Osteoblast (primary cell): ENCODE data around the gene SHISA4. TPM values are rescaled to one million over a fixed set of nuclear protein-coding genes. Genes with fewer than 3 reads are reported as not detected.
"Not testable (repeated sequence)": the region's sequence is repeated elsewhere in the genome, so short reads cannot be mapped to it uniquely, and the experiment has no call there.

Source experiments
- DNase-seq: peaks from one replicate; pipeline ENCODE4 v3.0.0; 2011; ENCODE audit warnings: low spot score, mixed read lengths; ENCODE audit not compliant: insufficient read length; ENCODE audit errors: missing footprints
- H2AFZ ChIP-seq: 2 replicates; pipeline ENCODE4 v1.6.0; 2011; ENCODE audit warnings: mild to moderate bottlenecking, low read length
- H3K27ac ChIP-seq: 2 replicates; pipeline ENCODE4 v1.5.1; 2011; ENCODE audit warnings: mild to moderate bottlenecking, low read depth, low read length, moderate library complexity
- H3K27me3 ChIP-seq: 2 replicates; pipeline ENCODE4 v1.6.0; 2012; ENCODE audit warnings: mild to moderate bottlenecking, control low read depth, inconsistent platforms, low read length, moderate library complexity; ENCODE audit not compliant: insufficient read depth
- H3K36me3 ChIP-seq: 2 replicates; pipeline ENCODE4 v1.5.1; 2011; ENCODE audit warnings: mild to moderate bottlenecking, low read length, control low read depth, moderate library complexity; ENCODE audit not compliant: insufficient read depth
- H3K4me1 ChIP-seq: 2 replicates; pipeline ENCODE4 v1.5.1; 2011; ENCODE audit warnings: mild to moderate bottlenecking, low read length, control low read depth, moderate library complexity; ENCODE audit not compliant: insufficient read depth
- H3K4me2 ChIP-seq: 2 replicates; pipeline ENCODE4 v1.6.0; 2011; ENCODE audit warnings: mild to moderate bottlenecking, low read length; ENCODE audit not compliant: insufficient read depth
- H3K4me3 ChIP-seq: fragments of 200-600 bp; sonication (generic); 3 replicates; pipeline ENCODE4 v1.5.1; 2012; ENCODE audit warnings: mild to moderate bottlenecking, low read length, inconsistent platforms; ENCODE audit not compliant: insufficient read depth
- H3K79me2 ChIP-seq: 2 replicates; pipeline ENCODE4 v1.6.0; 2012; ENCODE audit warnings: mild to moderate bottlenecking, low read length, control low read depth, inconsistent platforms; ENCODE audit not compliant: insufficient read depth
- H3K9me3 ChIP-seq: 2 replicates; pipeline ENCODE4 v1.5.1; 2011; ENCODE audit warnings: low read depth, low read length, control low read depth
- H4K20me1 ChIP-seq: 2 replicates; pipeline ENCODE4 v1.6.0; 2012; ENCODE audit warnings: mild to moderate bottlenecking, low read length, control low read depth; ENCODE audit not compliant: insufficient read depth
- CTCF ChIP-seq: IDR thresholded peaks from 2 replicates; pipeline ENCODE4 v1.5.1; 2011; ENCODE audit warnings: mild to moderate bottlenecking, low read depth, low read length, moderate library complexity; ENCODE audit errors: extremely low read depth
- total RNA-seq: library from RNA; depleted of rRNA; stranded (reverse); fragments of >200 nt; gene quantifications from 2 replicates; pipeline ENCODE4 v1.2.3, GENCODE V29; 2012

SHISA4 gene
- total RNA-seq, 1 donor = 25.3 TPM

GRCh38 chr1:201899683-201900429 is 11.2 kb downstream of the SHISA4 start:
- Histone ChIP-seq H4K20me1 (no peaks in the 10 kb centered on the region), H3K4me1 (peaks cover 51% of the 10 kb centered on the region), H3K79me2 (no peaks in the 10 kb centered on the region), H3K9me3 (no peaks in the 10 kb centered on the region), H3K4me3 (no peak overlapping the region), H3K36me3 (peaks cover 18% of the 10 kb centered on the region), H3K27ac (no peak overlapping the region), H3K4me2 (no peak overlapping the region), H2AFZ (no peak overlapping the region), H3K27me3 (no peaks in the 10 kb centered on the region)
- no peak for DNase-seq
- TF ChIP-seq CTCF = no peak

GRCh38 chr1:201900476-201900875 is 11.8 kb downstream of the SHISA4 start:
- no peak overlapping the region for H3K4me2 ChIP-seq
- H3K4me1 ChIP-seq = peaks cover 58% of the 10 kb centered on the region
- H3K4me3 ChIP-seq = no peak overlapping the region
- H3K9me3 ChIP-seq = no peaks in the 10 kb centered on the region
- TF ChIP-seq CTCF = no peak
- H4K20me1 ChIP-seq = no peaks in the 10 kb centered on the region
- H3K27me3 ChIP-seq = no peaks in the 10 kb centered on the region
- no peaks in the 10 kb centered on the region for H3K79me2 ChIP-seq
- no peak overlapping the region for H3K27ac ChIP-seq
- no peak for DNase-seq
- peaks cover 18% of the 10 kb centered on the region for H3K36me3 ChIP-seq
- no peak overlapping the region for H2AFZ ChIP-seq

- not testable (repeated sequence) for H2AFZ ChIP-seq, H3K4me2 ChIP-seq, H3K79me2 ChIP-seq, H3K27me3 ChIP-seq, H4K20me1 ChIP-seq, DNase-seq, H3K27ac ChIP-seq, H3K9me3 ChIP-seq, H3K4me3 ChIP-seq
- Histone ChIP-seq H3K36me3 (peaks cover 18% of the 10 kb centered on the region), H3K4me1 (peaks cover 61% of the 10 kb centered on the region)
These were observed 12.3 kb downstream of the SHISA4 start for GRCh38 chr1:201901036-201901435.

- H3K79me2 ChIP-seq = no peaks in the 10 kb centered on the region
- H3K27ac ChIP-seq = no peak overlapping the region
- no peak for TF ChIP-seq CTCF
- peaks cover 12% of the 10 kb centered on the region for H3K36me3 ChIP-seq
- H2AFZ ChIP-seq = no peak overlapping the region
- H4K20me1 ChIP-seq = no peaks in the 10 kb centered on the region
- no peaks in the 10 kb centered on the region for H3K9me3 ChIP-seq
- H3K27me3 ChIP-seq = no peaks in the 10 kb centered on the region
- H3K4me1 ChIP-seq = peaks cover 53% of the 10 kb centered on the region
- no peak overlapping the region for H3K4me2 ChIP-seq
- no peak for DNase-seq
- H3K4me3 ChIP-seq = no peak overlapping the region
These were observed 13.5 kb downstream of the SHISA4 start for GRCh38 chr1:201902198-201902597.
